Measurements from ENCODE around the gene HOXB9. TPM values are rescaled to one million over a fixed set of nuclear protein-coding genes. Genes with fewer than 3 reads are reported as not detected.

The HOXB9 gene
- total RNA-seq, 1 donor from 2014 or later = 0.20 TPM

- peaks cover 2% of the 10 kb centered on the region for H3K9me3 Mint-ChIP-seq (ENCODE audit: low read depth)
- H3K4me1 Mint-ChIP-seq (ENCODE audit: low read depth) = peaks cover 6% of the 10 kb centered on the region
- H3K27me3 Mint-ChIP-seq (ENCODE audit: low read depth) = peaks cover 92% of the 10 kb centered on the region
- DNase-seq (ENCODE audit: low spot score) = no peak
- peaks cover 1% of the 10 kb centered on the region for H3K36me3 Mint-ChIP-seq (ENCODE audit: low read depth)
- TF ChIP-seq CTCF (IDR thresholded peaks at IDR 0.05) = no peak
- H3K4me3 Mint-ChIP-seq (ENCODE audit: unreplicated experiment) = no peak overlapping the region
- H3K27ac Mint-ChIP-seq (ENCODE audit: unreplicated experiment) = no peak overlapping the region
Measured at GRCh38 chr17:48601539-48602425, 24.4 kb downstream of the HOXB9 start.

GRCh38 chr17:48601207-48601538, 25.0 kb downstream of the HOXB9 start:
- peaks cover 2% of the 10 kb centered on the region for H3K9me3 Mint-ChIP-seq (ENCODE audit: low read depth)
- peaks cover 3% of the 10 kb centered on the region for H3K36me3 Mint-ChIP-seq (ENCODE audit: low read depth)
- DNase-seq (ENCODE audit: low spot score) = no peak
- peaks cover 92% of the 10 kb centered on the region for H3K27me3 Mint-ChIP-seq (ENCODE audit: low read depth)
- no peak for TF ChIP-seq CTCF (IDR thresholded peaks at IDR 0.05)
- no peak overlapping the region for H3K27ac Mint-ChIP-seq (ENCODE audit: unreplicated experiment)
- peaks cover 10% of the 10 kb centered on the region for H3K4me1 Mint-ChIP-seq (ENCODE audit: low read depth)
- H3K4me3 Mint-ChIP-seq (ENCODE audit: unreplicated experiment) = no peak overlapping the region

GRCh38 chr17:48600244-48601098, 25.7 kb downstream of the HOXB9 start:
- Mint-ChIP-seq H3K9me3 (ENCODE audit: low read depth) (peaks cover 2% of the 10 kb centered on the region), H3K27ac (ENCODE audit: unreplicated experiment) (no peak overlapping the region), H3K36me3 (ENCODE audit: low read depth) (peaks cover 3% of the 10 kb centered on the region), H3K4me1 (ENCODE audit: low read depth) (peaks cover 10% of the 10 kb centered on the region), H3K4me3 (ENCODE audit: unreplicated experiment) (no peak overlapping the region), H3K27me3 (ENCODE audit: low read depth) (peaks cover 93% of the 10 kb centered on the region)
- TF ChIP-seq CTCF (IDR thresholded peaks at IDR 0.05) = no peak
- DNase-seq (ENCODE audit: low spot score) = no peak

- Mint-ChIP-seq H3K36me3 (ENCODE audit: low read depth) (peaks cover 2% of the 10 kb centered on the region), H3K9me3 (ENCODE audit: low read depth) (peaks cover 2% of the 10 kb centered on the region), H3K4me3 (ENCODE audit: unreplicated experiment) (no peak overlapping the region), H3K27ac (ENCODE audit: unreplicated experiment) (no peak overlapping the region), H3K4me1 (ENCODE audit: low read depth) (peaks cover 10% of the 10 kb centered on the region), H3K27me3 (ENCODE audit: low read depth) (peaks cover 94% of the 10 kb centered on the region)
- no peak for TF ChIP-seq CTCF (IDR thresholded peaks at IDR 0.05)
- DNase-seq (ENCODE audit: low spot score) = no peak
Measured at GRCh38 chr17:48599354-48599753, 26.8 kb downstream of the HOXB9 start.

- Mint-ChIP-seq H3K4me1 (ENCODE audit: low read depth) (peaks cover 13% of the 10 kb centered on the region), H3K27ac (ENCODE audit: unreplicated experiment) (no peak overlapping the region)
Measured at GRCh38 chr17:48598736-48599135, 27.4 kb downstream of the HOXB9 start.

More at GRCh38 chr17:48598736-48599135, 27.4 kb downstream of the HOXB9 start:
- TF ChIP-seq CTCF (IDR thresholded peaks at IDR 0.05) = no peak
- Mint-ChIP-seq H3K9me3 (ENCODE audit: low read depth) (peaks cover 2% of the 10 kb centered on the region), H3K27me3 (ENCODE audit: low read depth) (peaks cover 96% of the 10 kb centered on the region), H3K4me3 (ENCODE audit: unreplicated experiment) (no peak overlapping the region), H3K36me3 (ENCODE audit: low read depth) (peaks cover 2% of the 10 kb centered on the region)
- no peak for DNase-seq (ENCODE audit: low spot score)
